ENCODE data around the gene TAP1. TPM values are rescaled to one million over a fixed set of nuclear protein-coding genes. Genes with fewer than 3 reads are reported as not detected.

The TAP1 gene, protein sequence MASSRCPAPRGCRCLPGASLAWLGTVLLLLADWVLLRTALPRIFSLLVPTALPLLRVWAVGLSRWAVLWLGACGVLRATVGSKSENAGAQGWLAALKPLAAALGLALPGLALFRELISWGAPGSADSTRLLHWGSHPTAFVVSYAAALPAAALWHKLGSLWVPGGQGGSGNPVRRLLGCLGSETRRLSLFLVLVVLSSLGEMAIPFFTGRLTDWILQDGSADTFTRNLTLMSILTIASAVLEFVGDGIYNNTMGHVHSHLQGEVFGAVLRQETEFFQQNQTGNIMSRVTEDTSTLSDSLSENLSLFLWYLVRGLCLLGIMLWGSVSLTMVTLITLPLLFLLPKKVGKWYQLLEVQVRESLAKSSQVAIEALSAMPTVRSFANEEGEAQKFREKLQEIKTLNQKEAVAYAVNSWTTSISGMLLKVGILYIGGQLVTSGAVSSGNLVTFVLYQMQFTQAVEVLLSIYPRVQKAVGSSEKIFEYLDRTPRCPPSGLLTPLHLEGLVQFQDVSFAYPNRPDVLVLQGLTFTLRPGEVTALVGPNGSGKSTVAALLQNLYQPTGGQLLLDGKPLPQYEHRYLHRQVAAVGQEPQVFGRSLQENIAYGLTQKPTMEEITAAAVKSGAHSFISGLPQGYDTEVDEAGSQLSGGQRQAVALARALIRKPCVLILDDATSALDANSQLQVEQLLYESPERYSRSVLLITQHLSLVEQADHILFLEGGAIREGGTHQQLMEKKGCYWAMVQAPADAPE
- total RNA-seq (2013; cell fraction: nucleolus; rRNA removed): 96.1 and 104 TPM in 2 replicates
- total RNA-seq (2014; rRNA removed): 179 and 183 TPM in 2 replicates
- 103 and 108 TPM in 2 replicates for total RNA-seq (2014; rRNA removed; fragmentation: Illumina TruSeq; extraction: Trizol)
- 177 and 194 TPM in 2 replicates for total RNA-seq (2021)
- 87.7 TPM for polyA plus RNA-seq (2011; ENCODE audit: low read depth)
- 136 and 198 TPM in 2 replicates for polyA plus RNA-seq (2011; rRNA removed)
- polyA plus RNA-seq (2011; cell fraction: cytosol; rRNA removed): 194 and 208 TPM in 2 replicates
- polyA plus RNA-seq (2011; cell fraction: nucleus; rRNA removed): 238 and 367 TPM in 2 replicates
- polyA plus RNA-seq (2012): 170 and 179 TPM in 2 replicates
- 107 and 126 TPM in 2 replicates for polyA plus RNA-seq (2014; fragmentation: Illumina TruSeq; extraction: Trizol)
- polyA plus RNA-seq (2014; fragmentation: Nextera tagmentation; extraction: Ambion mirVana): 10 to 100 TPM; 33.4 to 60.0 TPM
- 160 and 161 TPM in 2 replicates for polyA plus RNA-seq (2014; rRNA removed)
- 100 to 1,000 TPM; 230 to 249 TPM for polyA plus RNA-seq (2016; fragmentation: Nextera tagmentation; extraction: Ambion mirVana)
- polyA minus RNA-seq (2011; rRNA and poly(A)+ RNA removed): 154 and 194 TPM in 2 replicates
- 60.6 and 63.3 TPM in 2 replicates for polyA minus RNA-seq (2011; cell fraction: cytosol; rRNA and poly(A)+ RNA removed)
- polyA minus RNA-seq (2011; cell fraction: nucleus; rRNA and poly(A)+ RNA removed): 62.0 and 67.4 TPM in 2 replicates
- percentile 96 among the genes with signal in this experiment for Bru-seq, nascent RNA
- BruChase-seq, experiment 1, labeled RNA remaining after a 6-hour chase: percentile 96 among the genes with signal in this experiment
- percentile 95 among the genes with signal in this experiment for BruChase-seq, experiment 2, labeled RNA remaining after a 2-hour chase
- long read RNA-seq, experiment 1, transcript TAP1-201 (11 exons, 2,959 nt): major isoform, 110 of 122 reads
- long read RNA-seq, experiment 1, partial matches to known transcripts: 3 of 122 reads
- long read RNA-seq, experiment 1, other reads (novel, unspliced or antisense): 9 of 122 reads
- long read RNA-seq, experiment 2, transcript TAP1-201 (11 exons, 2,959 nt): major isoform, 87 of 152 reads
- long read RNA-seq, experiment 2, partial matches to known transcripts: 51 of 152 reads
- long read RNA-seq, experiment 2, other reads (novel, unspliced or antisense): 9 of 152 reads

DNA sequence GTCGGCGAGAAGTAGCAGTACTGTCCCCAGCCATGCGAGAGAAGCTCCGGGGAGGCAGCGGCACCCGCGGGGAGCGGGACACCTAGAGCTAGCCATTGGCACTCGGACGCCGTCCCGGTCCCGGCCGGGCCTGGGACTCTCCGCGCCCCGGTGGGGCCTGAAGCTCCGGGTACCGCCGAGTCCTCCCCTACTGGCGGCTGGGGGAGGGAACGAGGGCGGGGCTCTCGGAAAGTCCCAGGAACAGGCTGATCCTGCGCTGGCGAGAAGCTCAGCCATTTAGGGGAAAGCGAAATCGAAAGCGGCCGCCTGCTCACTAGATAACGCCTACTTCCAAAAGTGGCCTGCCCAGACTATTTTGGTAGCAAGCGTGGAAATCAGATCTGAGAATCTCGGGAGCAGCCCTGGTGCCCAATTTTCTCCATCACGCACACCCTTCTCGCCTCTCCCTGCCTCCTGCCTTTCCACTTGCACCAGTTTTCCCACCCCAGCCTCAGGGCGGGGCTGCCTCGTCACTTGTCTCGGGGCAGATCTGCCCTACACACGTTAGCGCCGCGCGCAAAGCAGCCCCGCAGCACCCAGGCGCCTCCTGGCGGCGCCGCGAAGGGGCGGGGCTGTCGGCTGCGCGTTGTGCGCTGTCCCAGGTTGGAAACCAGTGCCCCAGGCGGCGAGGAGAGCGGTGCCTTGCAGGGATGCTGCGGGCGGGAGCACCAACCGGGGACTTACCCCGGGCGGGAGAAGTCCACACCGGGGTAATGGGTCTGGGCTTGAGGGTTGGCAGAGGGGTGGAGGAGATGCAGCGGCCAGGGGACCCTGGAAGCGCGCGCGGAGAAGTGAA is at the start of gene TAP1, which contains the start of gene PSMB9:
TAP1 (minus strand) TSS at position 164 of the 835 bp plus-strand sequence; CDS start at position 96, 68 bp downstream.
PSMB9 (plus strand) TSS at position 652 of the 835 bp plus-strand sequence; CDS start at position 690, 38 bp downstream.
- FAIRE-seq (peak; percentile 81), ATAC-seq (peak; percentile 88), DNase-seq (ENCODE audit: low read depth, low spot score) (peak; percentile 89)
- POLR2A ChIA-PET: interaction anchor here (0.7 to 8.1 kb wide), 22 partner anchors 8 to 664 kb away, joined by 3 to 357 read pairs (median 6); partner anchors contain the start of genes BRD2, HLA-DMA, HLA-DMB and HLA-DPA1
- 1% methylated on average over 68 of the region's 68 CpGs for WGBS (ENCODE audit: insufficient coverage, insufficient replicate concordance, low lambda C conversion rate, missing lambda C conversion rate)
- intact Hi-C loops (cut with micrococcal nuclease; ENCODE audit: unreplicated experiment) (loop anchor here (1.0 to 10.0 kb wide), 3 partner anchors 9 to 249 kb away; partner anchors contain the start of genes PSMB8 and TAP2), in situ Hi-C loops (cut with MboI) (no loop called here)
- peaks cover 6 to 37% of the 10 kb centered on the region in 2 experiments for H3K36me3 ChIP-seq (ENCODE audit: control insufficient read depth in 2 of 2, insufficient read depth in 2 of 2, low read length in 1 of 2)
- H4K20me1 ChIP-seq (ENCODE audit: control insufficient read depth, insufficient read depth): no peaks in the 10 kb centered on the region
- H3K27ac ChIP-seq (ENCODE audit: control insufficient read depth, insufficient read depth): peak within 1 kb of the TSS; percentile 100
- CTCF ChIA-PET: interaction anchor here (0.6 to 8.0 kb wide), 14 partner anchors 10 to 162 kb away, joined by 3 to 299 read pairs (median 6); partner anchors contain the start of genes HLA-DMA, PSMB8 and TAP2
- peak within 1 kb of the TSS; percentile 99 for H3K9ac ChIP-seq (ENCODE audit: control insufficient read depth, insufficient read depth, low read length)
- H3K79me2 ChIP-seq (ENCODE audit: control insufficient read depth, insufficient read depth, low read length): peaks cover 85% of the 10 kb centered on the region
- RAD21 ChIA-PET (ENCODE audit: unreplicated experiment): interaction anchor here (0.8 to 7.7 kb wide), 16 partner anchors 12 to 658 kb away, joined by 3 to 269 read pairs (median 4); partner anchors contain the start of genes HLA-DMA, HLA-DOB, HLA-DPA1 and PSMB8
- SMC1A ChIA-PET (ENCODE audit: uncharacterized antibody, unreplicated experiment): interaction anchor here (0.6 to 7.5 kb wide), 14 partner anchors 8 to 414 kb away, joined by 3 to 131 read pairs (median 3); partner anchors contain the start of genes HLA-DQB1, HLA-DRA, PSMB8 and TAP2
- no TSS peak for BruUV-seq (replicated peaks)
- peak within 1 kb of the TSS; percentile 88 for H3K4me3 ChIP-seq
- no peaks in the 10 kb centered on the region for H3K9me3 ChIP-seq (replicated peaks; ENCODE audit: control insufficient read depth, insufficient read depth, low read length)
- no peaks in the 10 kb centered on the region for H3K27me3 ChIP-seq (replicated peaks in 1 of 2; ENCODE audit: control insufficient read depth in 2 of 2, insufficient read depth in 2 of 2, low read length in 1 of 2)
- peak within 1 kb of the TSS; percentile 96 for H2AFZ ChIP-seq (ENCODE audit: control insufficient read depth, low read depth, low read length)
- H3K4me1 ChIP-seq (ENCODE audit: control insufficient read depth, insufficient read depth, low read length): peaks cover 32% of the 10 kb centered on the region
- H3K4me2 ChIP-seq (ENCODE audit: control insufficient read depth, insufficient read depth): peak within 1 kb of the TSS; percentile 96
- no peak for TF ChIP-seq SUZ12 (IDR thresholded peaks at IDR 0.05; ENCODE audit: unreplicated experiment)
- TF ChIP-seq ZNF217 (IDR thresholded peaks at IDR 0.05): peak; percentile 11; the same call in 1 of the 2 replicates
- TF ChIP-seq, protein P1, sequence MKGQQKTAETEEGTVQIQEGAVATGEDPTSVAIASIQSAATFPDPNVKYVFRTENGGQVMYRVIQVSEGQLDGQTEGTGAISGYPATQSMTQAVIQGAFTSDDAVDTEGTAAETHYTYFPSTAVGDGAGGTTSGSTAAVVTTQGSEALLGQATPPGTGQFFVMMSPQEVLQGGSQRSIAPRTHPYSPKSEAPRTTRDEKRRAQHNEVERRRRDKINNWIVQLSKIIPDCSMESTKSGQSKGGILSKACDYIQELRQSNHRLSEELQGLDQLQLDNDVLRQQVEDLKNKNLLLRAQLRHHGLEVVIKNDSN (IDR thresholded peaks at IDR 0.05; ENCODE audit: borderline replicate concordance, extremely low read length, insufficient read depth, low read depth, low read length): no peak
- TF ChIP-seq LARP7 (IDR thresholded peaks at IDR 0.05): peak; percentile 73; the same call in 1 of the 2 replicates
- TF ChIP-seq SIN3A (IDR thresholded peaks at IDR 0.05; ENCODE audit: low read depth, low read length): peak; percentile 91
- no peak for TF ChIP-seq BMI1 (IDR thresholded peaks at IDR 0.05; ENCODE audit: borderline replicate concordance)
- TF ChIP-seq MTA3 (IDR thresholded peaks at IDR 0.05; ENCODE audit: borderline replicate concordance, low read length): no peak
- peak; percentile 90 for TF ChIP-seq IKZF2 (IDR thresholded peaks at IDR 0.05)
- TF ChIP-seq TAF1 (IDR thresholded peaks at IDR 0.05; ENCODE audit: borderline replicate concordance, low read depth, low read length): peak; percentile 71; the same call in 1 of the 2 replicates
- peak; percentile 62 for TF ChIP-seq YY1 (IDR thresholded peaks at IDR 0.05; ENCODE audit: low read depth, low read length)
- TF ChIP-seq IKZF1 (conservative IDR thresholded peaks at IDR 0.05): peak; percentile 95
- peak; percentile 84 for TF ChIP-seq PML (IDR thresholded peaks at IDR 0.05; ENCODE audit: low read length)
- peak; percentile 61; the same call in 2 of the 3 replicates for TF ChIP-seq POU2F2 (IDR thresholded peaks at IDR 0.05; ENCODE audit: borderline replicate concordance, low read depth, low read length)
- TF ChIP-seq SMC3 (IDR thresholded peaks at IDR 0.05; ENCODE audit: borderline replicate concordance, low read length): peak; percentile 81
